ENCODE results near the gene CGNL1.

The CGNL1 gene

DNA sequence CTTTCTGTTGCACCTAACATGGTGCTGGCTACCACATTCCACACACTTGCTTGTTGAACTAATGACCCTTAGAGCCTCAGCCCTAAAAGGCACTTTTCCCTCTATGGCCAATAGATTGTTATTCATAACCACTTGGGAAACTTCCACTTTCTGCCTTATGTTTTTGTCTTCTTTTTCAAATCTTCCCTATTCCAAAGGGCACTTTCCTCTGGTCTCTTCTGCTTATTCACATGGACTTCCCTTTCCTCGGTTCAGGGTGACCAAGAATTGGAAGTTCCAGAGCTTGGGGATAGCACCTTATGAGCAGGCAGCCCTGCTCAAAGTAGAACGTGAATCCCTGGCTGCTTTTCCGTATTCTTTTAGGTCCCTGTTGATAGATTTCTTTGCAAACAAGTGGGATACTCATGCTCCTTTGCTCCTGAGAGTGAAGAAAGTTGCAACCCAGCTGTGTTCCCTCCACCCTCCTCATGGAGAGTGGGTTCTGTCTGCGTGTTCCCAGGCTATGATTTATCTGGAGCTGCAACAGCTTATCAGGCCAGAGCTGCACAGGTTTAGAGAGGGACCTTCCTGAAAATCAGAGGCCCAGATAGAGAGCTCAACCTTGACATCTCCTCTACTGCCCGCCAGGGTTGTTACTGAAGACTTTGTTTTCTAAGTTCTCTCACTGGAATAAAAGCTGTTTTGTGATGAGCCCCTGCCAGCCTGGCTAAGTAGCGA is 156.6 kb downstream of the CGNL1 start:
- Histone ChIP-seq H3K4me3 (ENCODE audit: low read depth, low read length) (no peak overlapping the region), H3K79me2 (no peaks in the 10 kb centered on the region), H3K4me1 (no peaks in the 10 kb centered on the region), H3K27ac (no peak overlapping the region), H3K27me3 (ENCODE audit: control insufficient read depth, insufficient read depth, low read length) (no peaks in the 10 kb centered on the region), H3K9ac (no peak overlapping the region), H3K4me2 (ENCODE audit: low read length) (no peak overlapping the region), H2AFZ (no peak overlapping the region), H3K36me3 (ENCODE audit: control insufficient read depth, insufficient read depth, low read length) (no peaks in the 10 kb centered on the region), H3K9me3 (ENCODE audit: control insufficient read depth, low read length) (no peaks in the 10 kb centered on the region)
- TF ChIP-seq, protein P1, sequence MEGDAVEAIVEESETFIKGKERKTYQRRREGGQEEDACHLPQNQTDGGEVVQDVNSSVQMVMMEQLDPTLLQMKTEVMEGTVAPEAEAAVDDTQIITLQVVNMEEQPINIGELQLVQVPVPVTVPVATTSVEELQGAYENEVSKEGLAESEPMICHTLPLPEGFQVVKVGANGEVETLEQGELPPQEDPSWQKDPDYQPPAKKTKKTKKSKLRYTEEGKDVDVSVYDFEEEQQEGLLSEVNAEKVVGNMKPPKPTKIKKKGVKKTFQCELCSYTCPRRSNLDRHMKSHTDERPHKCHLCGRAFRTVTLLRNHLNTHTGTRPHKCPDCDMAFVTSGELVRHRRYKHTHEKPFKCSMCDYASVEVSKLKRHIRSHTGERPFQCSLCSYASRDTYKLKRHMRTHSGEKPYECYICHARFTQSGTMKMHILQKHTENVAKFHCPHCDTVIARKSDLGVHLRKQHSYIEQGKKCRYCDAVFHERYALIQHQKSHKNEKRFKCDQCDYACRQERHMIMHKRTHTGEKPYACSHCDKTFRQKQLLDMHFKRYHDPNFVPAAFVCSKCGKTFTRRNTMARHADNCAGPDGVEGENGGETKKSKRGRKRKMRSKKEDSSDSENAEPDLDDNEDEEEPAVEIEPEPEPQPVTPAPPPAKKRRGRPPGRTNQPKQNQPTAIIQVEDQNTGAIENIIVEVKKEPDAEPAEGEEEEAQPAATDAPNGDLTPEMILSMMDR (IDR thresholded peaks at IDR 0.05): no peak

GRCh38 chr15:57533448-57533799 is 157.1 kb downstream of the CGNL1 start:
- H3K9me3 ChIP-seq (ENCODE audit: control insufficient read depth, low read length): no peaks in the 10 kb centered on the region
- TF ChIP-seq, protein P1 (IDR thresholded peaks at IDR 0.05): no peak
- H3K27ac ChIP-seq: no peak overlapping the region
- H3K4me2 ChIP-seq (ENCODE audit: low read length): no peak overlapping the region
- no peaks in the 10 kb centered on the region for H3K27me3 ChIP-seq (ENCODE audit: control insufficient read depth, insufficient read depth, low read length)
- no peaks in the 10 kb centered on the region for H3K36me3 ChIP-seq (ENCODE audit: control insufficient read depth, insufficient read depth, low read length)
- no peaks in the 10 kb centered on the region for H3K79me2 ChIP-seq
- no peak overlapping the region for H2AFZ ChIP-seq
- H3K4me1 ChIP-seq: no peaks in the 10 kb centered on the region
- no peak overlapping the region for H3K9ac ChIP-seq
- H3K4me3 ChIP-seq (ENCODE audit: low read depth, low read length): no peak overlapping the region

DNA sequence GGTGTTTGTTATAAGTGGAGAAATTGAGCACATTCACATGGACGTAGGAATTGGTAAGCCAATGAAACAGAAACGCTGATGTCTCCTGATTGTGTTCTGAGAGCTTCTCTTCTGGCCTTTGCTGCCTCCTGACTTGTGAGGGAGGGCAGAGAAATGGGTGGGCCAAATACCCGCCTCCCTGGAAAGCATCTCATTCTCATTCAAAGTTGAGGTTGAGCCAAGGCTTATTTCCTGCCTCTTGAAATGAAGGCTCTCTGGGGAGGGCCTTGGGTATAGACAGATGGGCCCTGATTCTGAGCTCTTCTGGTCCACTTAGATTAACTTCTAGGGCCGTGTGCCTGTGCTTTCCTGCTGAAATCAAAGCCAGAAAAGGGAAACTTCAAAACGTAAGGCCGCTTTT is 158.0 kb downstream of the CGNL1 start:
- H3K4me1 ChIP-seq: no peaks in the 10 kb centered on the region
- H3K36me3 ChIP-seq (ENCODE audit: control insufficient read depth, insufficient read depth, low read length): no peaks in the 10 kb centered on the region
- no peak overlapping the region for H3K4me2 ChIP-seq (ENCODE audit: low read length)
- no peaks in the 10 kb centered on the region for H3K79me2 ChIP-seq
- H3K27ac ChIP-seq: no peak overlapping the region
- H3K9ac ChIP-seq: no peak overlapping the region
- TF ChIP-seq, protein P1 (IDR thresholded peaks at IDR 0.05): no peak
- no peaks in the 10 kb centered on the region for H3K27me3 ChIP-seq (ENCODE audit: control insufficient read depth, insufficient read depth, low read length)
- H2AFZ ChIP-seq: no peak overlapping the region
- no peaks in the 10 kb centered on the region for H3K9me3 ChIP-seq (ENCODE audit: control insufficient read depth, low read length)
- no peak overlapping the region for H3K4me3 ChIP-seq (ENCODE audit: low read depth, low read length)

GRCh38 chr15:57537072-57537471 is 160.8 kb downstream of the CGNL1 start:
- no peaks in the 10 kb centered on the region for H3K27me3 ChIP-seq (ENCODE audit: control insufficient read depth, insufficient read depth, low read length)
- no peak overlapping the region for H3K27ac ChIP-seq
- no peaks in the 10 kb centered on the region for H3K9me3 ChIP-seq (ENCODE audit: control insufficient read depth, low read length)
- no peak overlapping the region for H3K9ac ChIP-seq
- H3K36me3 ChIP-seq (ENCODE audit: control insufficient read depth, insufficient read depth, low read length): no peaks in the 10 kb centered on the region
- no peak overlapping the region for H2AFZ ChIP-seq
- H3K4me2 ChIP-seq (ENCODE audit: low read length): no peak overlapping the region
- H3K79me2 ChIP-seq: no peaks in the 10 kb centered on the region
- TF ChIP-seq, protein P1 (IDR thresholded peaks at IDR 0.05): no peak
- no peak overlapping the region for H3K4me3 ChIP-seq (ENCODE audit: low read depth, low read length)
- H3K4me1 ChIP-seq: no peaks in the 10 kb centered on the region

Measured in parathyroid adenoma (tissue), 2 donors.